ENCODE results near the gene C15orf62.

C15orf62 gene

GRCh38 chr15:40785814-40786213 lies 16.0 kb downstream of the C15orf62 start:
- no peak for DNase-seq

DNA sequence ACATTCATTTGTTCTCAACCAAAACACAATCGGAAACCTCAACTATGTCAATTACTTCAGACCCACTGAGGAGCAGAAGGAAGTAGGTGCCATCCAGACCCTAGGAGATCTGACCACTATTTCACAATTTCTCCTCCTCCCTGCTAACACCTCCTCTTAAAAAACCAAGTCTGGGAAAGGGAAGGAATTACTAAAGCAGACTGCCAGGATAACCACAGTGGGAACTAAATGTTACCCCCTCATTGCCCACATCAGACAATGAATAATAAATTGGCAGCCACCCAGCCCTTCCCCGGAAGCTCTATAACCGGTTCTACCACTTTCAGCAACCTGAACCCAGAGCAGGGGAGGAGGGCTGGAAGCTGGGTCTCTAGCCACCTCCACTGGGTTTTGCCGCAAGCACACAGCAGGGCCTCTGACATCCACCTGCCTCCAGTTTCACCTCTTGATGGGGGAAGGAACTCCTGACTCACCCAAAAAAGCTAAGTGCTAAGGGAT lies 17.6 kb downstream of the C15orf62 start:
- DNase-seq, result peak; percentile 97 to 98

DNA sequence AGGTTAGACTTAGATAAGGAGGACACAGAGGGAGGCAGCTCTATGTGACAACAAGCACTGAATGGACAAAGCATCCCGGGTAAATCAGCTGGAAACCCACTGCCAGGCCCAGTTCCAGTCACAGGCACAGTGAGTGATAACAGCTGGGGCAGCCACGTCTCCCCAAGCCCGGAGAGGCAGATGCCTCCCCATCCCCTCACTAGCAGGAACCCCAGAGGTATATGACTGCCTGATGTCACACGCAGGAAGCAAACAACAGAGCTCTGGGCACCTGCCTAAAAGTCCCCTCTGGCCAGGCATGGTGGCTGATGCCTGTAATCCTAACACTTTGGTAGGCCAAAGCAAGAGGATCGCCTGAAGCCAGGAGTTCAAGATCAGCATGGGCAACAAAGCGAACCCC lies 18.2 kb downstream of the C15orf62 start:
- DNase-seq, result peak; percentile 65 to 82

DNA sequence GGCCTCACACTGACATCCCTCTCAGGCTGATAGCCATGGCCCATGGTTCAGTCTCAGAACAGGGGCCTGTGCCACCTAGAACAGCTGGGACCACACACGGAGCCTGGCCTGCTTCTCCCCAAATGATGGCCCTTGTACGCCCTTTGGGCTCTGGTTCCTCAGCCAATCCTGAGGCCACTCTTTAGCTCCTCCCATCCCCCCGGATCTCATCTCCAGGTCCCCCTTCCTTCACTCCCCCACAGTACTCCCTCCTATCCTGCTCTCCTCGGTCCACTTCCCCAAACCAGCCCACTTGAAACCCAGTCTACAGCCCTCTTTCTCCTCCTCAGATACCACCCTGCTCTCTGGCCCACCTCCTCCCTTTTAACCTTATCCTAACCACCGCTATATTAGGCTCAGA lies 19.3 kb downstream of the C15orf62 start:
- DNase-seq, result no peak

DNA sequence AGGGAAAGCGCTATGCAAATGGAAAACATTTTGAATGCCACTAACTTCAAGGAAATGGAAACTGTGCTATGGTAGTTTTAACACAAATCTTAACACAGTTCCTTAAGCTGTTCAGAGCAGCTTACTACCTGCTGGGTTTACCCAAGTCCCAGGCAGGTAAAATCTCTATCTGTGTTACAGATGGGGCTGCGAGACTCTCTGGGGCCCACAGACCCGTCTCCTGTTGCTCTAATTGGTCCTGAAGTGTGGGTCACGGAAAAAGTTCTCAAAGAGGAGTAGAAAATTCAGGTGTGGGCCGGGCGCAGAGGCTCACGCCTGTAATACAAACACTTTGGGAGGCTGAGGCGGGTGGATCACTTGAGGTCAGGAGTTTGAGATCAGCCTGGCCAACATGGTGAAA lies 20.2 kb downstream of the C15orf62 start:
- no peak for DNase-seq

GRCh38 chr15:40790718-40791117 lies 20.9 kb downstream of the C15orf62 start:
- DNase-seq, result no peak

DNA sequence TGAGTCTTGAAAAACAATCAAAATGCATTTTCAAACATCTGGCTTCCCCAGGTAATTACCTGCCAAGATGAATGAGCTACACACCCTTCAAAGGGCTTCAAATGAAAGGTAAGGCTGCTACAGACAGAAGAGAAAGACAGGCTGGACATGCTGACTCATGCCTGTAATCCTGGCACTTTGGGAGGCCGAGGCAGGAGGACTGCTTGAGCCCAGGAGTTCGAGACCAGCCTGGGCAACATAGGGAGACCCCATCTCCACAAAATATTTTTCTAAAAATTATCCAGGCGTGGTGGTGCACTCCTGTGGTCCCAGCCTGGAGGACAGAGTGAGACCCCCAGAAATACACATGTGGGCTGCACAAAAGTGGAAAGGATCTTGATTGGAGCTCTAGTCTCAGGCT lies 22.6 kb downstream of the C15orf62 start:
- no peak for DNase-seq

DNA sequence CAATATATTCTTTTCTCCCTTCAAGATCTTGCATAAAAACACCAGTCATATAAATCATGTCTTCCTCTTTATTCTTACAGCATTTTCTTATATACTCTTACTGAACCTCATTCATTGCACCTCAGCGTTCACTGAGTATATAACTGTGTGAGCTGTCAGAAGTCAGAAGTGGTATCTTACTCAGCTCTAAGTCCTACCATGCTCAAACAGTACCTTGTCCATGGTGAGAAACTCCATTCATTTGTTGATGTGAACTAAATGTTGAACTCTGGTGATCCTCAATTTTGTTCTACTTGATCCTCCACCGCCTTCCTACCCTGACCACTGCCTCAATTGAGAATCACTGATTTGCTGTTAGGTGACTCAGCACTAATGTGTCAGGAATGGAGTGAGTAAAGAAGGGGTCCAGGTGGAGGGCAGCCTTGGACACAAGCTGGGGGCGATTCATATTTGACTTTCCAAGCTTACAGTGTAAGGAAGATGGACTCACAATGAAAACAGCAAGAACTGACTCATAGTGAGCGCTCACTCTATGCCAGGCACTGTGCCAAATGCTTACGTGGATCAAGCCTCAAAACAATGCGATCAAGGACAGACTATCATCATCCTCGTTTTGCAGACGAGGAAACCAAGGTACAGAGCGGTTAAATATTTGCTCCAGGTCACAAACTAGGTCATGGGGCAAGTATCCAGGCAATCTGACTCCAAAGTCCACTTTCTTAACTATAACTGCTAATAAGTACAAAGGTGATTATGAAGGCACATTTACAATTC lies 23.6 kb downstream of the C15orf62 start:
- peak in 1 of 2 experiments; percentile 11 for DNase-seq

GRCh38 chr15:40796041-40796440 lies 26.3 kb downstream of the C15orf62 start:
- DNase-seq, result no peak

GRCh38 chr15:40796512-40796911 lies 26.7 kb downstream of the C15orf62 start:
- no peak for DNase-seq

- DNase-seq, result no peak
Measured at GRCh38 chr15:40799523-40799922, 29.7 kb downstream of the C15orf62 start.

DNA sequence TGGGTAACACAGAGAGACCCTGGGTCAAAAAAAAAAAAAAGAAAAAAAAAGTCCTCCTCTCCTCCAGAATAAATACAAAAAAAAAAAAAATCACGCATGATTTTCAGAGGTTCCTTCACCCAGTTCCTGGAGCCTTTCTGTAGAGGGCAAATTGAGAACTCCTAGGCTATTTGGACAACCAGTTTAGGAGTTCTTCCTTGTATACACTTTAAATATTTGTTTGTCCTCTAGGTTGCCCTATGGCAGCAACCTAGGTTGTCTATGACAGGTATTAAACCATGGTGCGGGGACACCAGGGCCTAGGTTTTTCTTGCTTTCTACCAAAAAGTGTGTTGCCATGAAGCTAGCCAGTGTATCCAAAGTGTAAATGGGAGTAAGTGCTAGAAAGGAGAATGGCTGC lies 33.3 kb downstream of the C15orf62 start:
- no peak for DNase-seq

- DNase-seq, result no peak
Measured at GRCh38 chr15:40803688-40804087, 33.9 kb downstream of the C15orf62 start.

DNA sequence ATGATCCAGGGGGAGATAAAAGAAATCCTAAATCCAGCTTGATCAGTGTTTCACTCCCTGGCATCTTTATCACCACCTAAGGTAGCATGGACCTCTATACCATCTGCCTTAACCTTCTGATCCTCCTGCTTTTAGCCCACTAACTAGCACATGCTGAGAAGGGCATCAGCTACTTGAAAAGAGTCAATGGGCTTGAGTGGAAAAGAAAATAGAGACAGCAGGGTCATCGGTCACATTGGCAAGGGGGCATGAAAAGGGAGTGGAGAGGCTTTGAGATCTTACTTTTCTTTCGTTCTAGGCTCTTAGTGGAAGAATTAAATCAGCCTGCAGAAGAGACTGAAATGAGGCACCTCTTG lies 36.9 kb downstream of the C15orf62 start:
- no peak for DNase-seq

DNA sequence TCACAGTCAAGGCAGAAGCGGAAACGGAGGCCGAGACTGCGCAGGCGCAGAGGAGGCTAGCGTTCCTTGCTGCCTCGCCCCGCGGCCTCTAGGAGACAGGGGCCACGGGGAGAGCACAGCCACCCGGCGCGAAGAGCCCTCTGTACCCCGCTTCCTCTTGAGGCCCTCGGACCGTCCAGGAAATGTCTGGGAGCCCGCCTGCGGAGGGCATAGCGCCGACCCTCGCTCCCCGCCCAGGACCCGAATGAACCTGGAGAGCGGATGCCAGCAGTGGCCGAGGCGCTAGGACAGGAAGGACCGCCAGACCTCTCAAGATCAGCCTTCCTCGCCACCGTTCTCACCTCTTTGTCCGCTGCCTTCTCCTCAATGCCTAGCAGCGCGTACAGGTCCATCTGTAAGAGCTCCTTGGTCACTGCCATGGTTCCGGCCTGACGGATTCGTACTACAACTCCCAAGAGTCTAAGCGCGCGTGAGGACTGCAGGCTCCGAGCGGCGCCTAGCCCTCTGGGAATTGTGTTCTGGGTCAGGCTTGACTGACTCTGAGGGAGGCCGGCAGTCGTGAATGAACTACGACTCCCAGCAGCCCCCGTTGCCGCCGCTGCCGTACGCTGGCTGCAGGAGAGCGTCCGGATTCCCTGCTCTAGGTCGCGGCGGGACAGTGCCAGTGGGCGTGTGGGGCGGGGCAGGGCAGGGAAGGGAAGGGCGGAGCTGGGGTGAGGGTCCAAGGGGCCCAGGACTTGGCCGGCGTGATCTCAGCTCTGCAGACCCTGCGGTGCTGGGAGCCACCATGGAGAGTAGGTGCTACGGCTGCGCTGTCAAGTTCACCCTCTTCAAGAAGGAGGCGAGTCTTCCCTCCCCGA lies 37.5 kb downstream of the C15orf62 start, which contains the start of the genes DNAJC17 and ZFYVE19:
DNAJC17 (minus strand) TSS at position 446 of the 860 bp plus-strand sequence; CDS start at position 419, 27 bp downstream.
ZFYVE19 (plus strand) TSS at position 62 of the 860 bp plus-strand sequence; CDS start at position 563, 501 bp downstream.
- peak; percentile 95 to 99 for DNase-seq

DNA sequence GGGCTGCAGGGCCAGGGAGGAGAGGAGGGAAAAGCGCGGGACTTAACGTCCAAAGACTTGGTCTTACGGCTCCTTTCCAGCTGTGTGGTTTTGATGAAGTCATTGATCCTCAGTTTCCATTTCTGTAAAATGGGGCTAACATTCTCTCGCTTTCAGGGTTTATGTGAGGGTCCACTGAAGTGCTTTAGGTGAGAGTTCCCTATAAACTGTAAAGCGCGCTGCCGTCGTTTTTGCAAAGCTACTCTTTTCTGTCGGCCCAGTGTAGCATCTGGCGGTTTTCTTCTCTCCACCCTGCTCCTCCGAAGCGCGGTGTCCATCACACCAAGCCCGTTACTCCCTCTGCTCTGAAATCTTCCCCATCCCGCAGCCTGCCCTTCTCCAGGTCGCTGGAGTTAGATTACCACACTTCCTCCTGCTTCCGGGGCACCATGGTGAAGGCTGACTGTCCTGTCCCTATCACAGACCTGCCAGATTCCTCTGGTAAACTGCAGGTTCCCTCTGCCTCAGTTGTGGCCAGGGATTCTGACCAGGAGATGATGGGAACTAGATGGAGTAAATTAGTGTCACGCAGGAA lies 38.2 kb downstream of the C15orf62 start:
- peak in 1 of 2 experiments; percentile 54 for DNase-seq

DNA sequence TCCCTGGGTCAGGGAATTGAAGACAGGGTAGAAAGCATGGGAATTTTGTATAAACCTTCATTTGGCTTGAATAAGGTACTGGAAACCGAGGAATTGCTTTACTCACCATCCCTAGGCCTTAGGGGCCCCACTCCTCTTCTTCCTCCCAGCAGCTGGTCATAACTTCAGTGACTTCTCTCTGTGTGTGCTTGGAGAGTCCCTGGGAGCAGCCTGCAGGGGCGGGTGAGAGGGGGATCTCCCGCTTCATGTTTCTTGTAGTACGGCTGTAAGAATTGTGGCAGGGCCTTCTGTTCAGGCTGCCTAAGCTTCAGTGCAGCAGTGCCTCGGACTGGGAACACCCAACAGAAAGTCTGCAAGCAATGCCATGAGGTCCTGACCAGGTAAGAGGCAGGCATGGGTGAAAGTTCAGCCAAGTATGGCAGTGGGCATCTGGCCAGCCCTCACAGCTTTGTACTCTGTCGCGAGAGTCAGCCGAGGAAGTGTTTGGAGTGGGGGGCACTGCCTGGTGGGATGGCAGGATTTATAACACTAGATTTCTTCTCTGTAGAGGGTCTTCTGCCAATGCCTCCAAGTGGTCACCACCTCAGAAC lies 39.2 kb downstream of the C15orf62 start:
- no peak for DNase-seq

DNA sequence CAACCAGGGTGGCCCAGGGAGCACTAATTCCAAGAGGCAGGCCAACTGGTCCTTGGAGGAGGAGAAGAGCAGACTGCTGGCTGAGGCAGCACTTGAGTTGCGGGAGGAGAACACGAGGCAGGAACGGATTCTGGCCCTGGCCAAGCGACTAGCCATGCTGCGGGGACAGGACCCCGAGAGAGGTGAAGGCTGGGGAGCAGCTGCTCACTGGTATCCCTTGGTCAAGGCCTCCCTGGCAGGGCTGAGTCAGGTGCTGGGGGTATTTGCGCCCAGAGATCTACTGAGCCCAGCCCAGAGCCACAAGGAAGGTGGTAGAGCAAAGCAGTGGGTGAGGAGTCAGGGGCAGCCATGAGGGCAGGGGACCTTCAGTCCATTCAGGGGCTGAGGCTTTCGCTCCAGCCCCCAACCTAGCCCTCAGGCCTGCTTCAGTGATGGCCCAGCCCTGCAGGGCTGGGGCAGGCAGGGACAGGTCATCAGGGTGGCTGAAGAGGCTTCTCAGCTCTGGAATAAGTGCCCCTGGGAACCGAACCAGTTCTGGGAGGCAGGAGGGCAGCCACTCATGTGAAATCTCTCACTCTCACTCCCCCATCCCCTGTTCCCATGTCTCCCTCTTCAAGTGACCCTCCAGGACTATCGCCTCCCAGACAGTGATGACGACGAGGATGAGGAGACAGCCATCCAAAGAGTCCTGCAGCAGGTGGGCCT lies 43.1 kb downstream of the C15orf62 start:
- DNase-seq, result no peak

GRCh38 chr15:40815042-40815698 lies 45.4 kb downstream of the C15orf62 start:
- no peak for DNase-seq

DNA sequence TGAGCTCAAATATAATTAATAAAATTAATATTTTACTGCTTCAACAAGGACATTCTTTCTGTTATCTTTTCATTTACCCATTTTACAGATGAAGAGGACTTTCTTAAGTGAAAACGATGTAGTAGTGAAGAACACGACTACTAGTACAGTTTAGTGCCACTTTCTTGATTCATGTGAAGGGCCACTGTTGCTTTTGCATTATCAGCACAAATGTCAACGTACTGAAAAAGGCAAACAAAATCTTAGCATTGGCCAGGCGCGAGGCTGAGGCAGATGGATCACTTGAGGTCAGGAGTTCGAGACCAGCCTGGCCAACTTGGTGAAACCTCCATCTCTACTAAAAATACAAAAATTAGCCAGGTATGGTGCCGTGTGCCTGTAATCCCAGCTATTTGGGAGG lies 49.3 kb downstream of the C15orf62 start:
- no peak for DNase-seq

GRCh38 chr15:40821195-40821594 lies 51.4 kb downstream of the C15orf62 start:
- DNase-seq, result no peak
